IMR-90 (cell line): ENCODE measurements around the gene PRKCSH. TPM values are rescaled to one million over a fixed set of nuclear protein-coding genes. Genes with fewer than 3 reads are reported as not detected.

Source experiments
- ATAC-seq: fragments of 200-7000 bp; cut with Tn5 transposase; 2 replicates; pipeline ENCODE4 v1.9.1; 2020; ENCODE audit warnings: low read depth, mild to moderate bottlenecking, moderate library complexity
- BruUV-seq: library from RNA; stranded (reverse); fragments of 400-500 nt; replicated peaks from 2 replicates; lab custom pipeline; 2021; lab: Mats Ljungman, UMichigan
- CTCF ChIA-PET: fragments of 300-600 bp; formaldehyde crosslinking; extraction: SDS; loops from one replicate; lab custom pipeline; 2021; ENCODE audit warnings: antibody characterized with exemption; lab: Yijun Ruan, JAX
- POLR2A ChIA-PET: fragments of 300-600 bp; sonication (Branson Sonifier 250); formaldehyde crosslinking; loops from one replicate; lab custom pipeline; 2022; ENCODE audit warnings: antibody characterized with exemption; ENCODE audit not compliant: unreplicated experiment; lab: Charles Lee
- DNase-seq: peaks from one replicate; pipeline ENCODE4 v3.0.0; 2013
- H2AFZ ChIP-seq: replicated peaks from 2 replicates; pipeline ENCODE3; 2013; ENCODE audit warnings: low read length, mild to moderate bottlenecking; ENCODE audit not compliant: poor library complexity
- H2AK5ac ChIP-seq: 2 replicates; pipeline ENCODE4 v1.6.1; 2013; ENCODE audit warnings: low read depth, low read length, inconsistent platforms
- H2AK9ac ChIP-seq: replicated peaks from 2 replicates; pipeline ENCODE3; 2013; ENCODE audit warnings: mild to moderate bottlenecking, low read depth, low read length, moderate library complexity; ENCODE audit not compliant: poor library complexity
- H2BK120ac ChIP-seq: 2 replicates; pipeline ENCODE4 v1.6.1; 2013; ENCODE audit warnings: low read depth, low read length, inconsistent platforms
- H2BK15ac ChIP-seq: 3 replicates; pipeline ENCODE4 v1.6.1; 2013; ENCODE audit warnings: low read depth, low read length, inconsistent platforms
- H2BK20ac ChIP-seq: 2 replicates; pipeline ENCODE4 v1.6.1; 2013; ENCODE audit warnings: low read depth, mild to moderate bottlenecking, inconsistent platforms, low read length, moderate library complexity
- H2BK5ac ChIP-seq: 2 replicates; pipeline ENCODE4 v1.6.1; 2013; ENCODE audit warnings: mild to moderate bottlenecking, low read depth, low read length, inconsistent platforms; ENCODE audit not compliant: poor library complexity, severe bottlenecking
- H3K14ac ChIP-seq: replicated peaks from 2 replicates; pipeline ENCODE4 v1.6.1; 2013; ENCODE audit warnings: low read depth, low read length, inconsistent platforms
- H3K18ac ChIP-seq: 2 replicates; pipeline ENCODE4 v1.6.1; 2013; ENCODE audit warnings: low read depth, low read length, control low read depth
- H3K23ac ChIP-seq: 2 replicates; pipeline ENCODE4 v1.6.1; 2013; ENCODE audit warnings: low read depth, low read length, inconsistent platforms
- H3K27ac ChIP-seq: 2 replicates; pipeline ENCODE4 v1.5.1; 2013; ENCODE audit warnings: mild to moderate bottlenecking, control low read depth, low read length; ENCODE audit not compliant: insufficient read depth
- H3K27me3 ChIP-seq: 2 replicates; pipeline ENCODE4 v1.6.1; 2013; ENCODE audit warnings: low read length; ENCODE audit not compliant: control insufficient read depth, insufficient read depth
- H3K36me3 ChIP-seq: 2 replicates; pipeline ENCODE4 v1.6.1; 2013; ENCODE audit warnings: low read length, mixed read lengths; ENCODE audit not compliant: control insufficient read depth, insufficient read depth
- H3K4ac ChIP-seq: 2 replicates; pipeline ENCODE4 v1.6.1; 2013; ENCODE audit warnings: low read depth, low read length, inconsistent platforms
- H3K4me1 ChIP-seq: 2 replicates; pipeline ENCODE4 v1.6.1; 2013; ENCODE audit warnings: low read length, mixed read lengths; ENCODE audit not compliant: control insufficient read depth, insufficient read depth
- H3K4me2 ChIP-seq: 2 replicates; pipeline ENCODE4 v1.6.1; 2013; ENCODE audit warnings: low read depth, mild to moderate bottlenecking, control low read depth, low read length, moderate library complexity
- H3K4me3 ChIP-seq: 2 replicates; pipeline ENCODE4 v1.5.1; 2013; ENCODE audit warnings: low read depth, mild to moderate bottlenecking, control low read depth, low read length, moderate library complexity; ENCODE audit not compliant: insufficient read depth
- H3K56ac ChIP-seq: 2 replicates; pipeline ENCODE4 v1.6.1; 2013; ENCODE audit warnings: low read length, inconsistent platforms; ENCODE audit not compliant: insufficient read depth; ENCODE audit errors: extremely low read depth
- H3K79me1 ChIP-seq, 2 experiments: 2 replicates each; pipeline ENCODE4 v1.6.1; 2013; ENCODE audit warnings: low read length in 2 of 2, inconsistent platforms in 1 of 2, low read depth in 1 of 2
- H3K9ac ChIP-seq: 2 replicates; pipeline ENCODE4 v1.6.1; 2013; ENCODE audit warnings: low read depth, low read length, control low read depth
- H3K9me1 ChIP-seq: 2 replicates; pipeline ENCODE4 v1.6.1; 2013; ENCODE audit warnings: low read length, inconsistent platforms; ENCODE audit not compliant: insufficient read depth
- H3K9me3 ChIP-seq: 2 replicates; pipeline ENCODE4 v1.6.1; 2013; ENCODE audit warnings: low read length; ENCODE audit not compliant: control insufficient read depth, insufficient read depth
- H4K20me1 ChIP-seq: 2 replicates; pipeline ENCODE4 v1.6.1; 2013; ENCODE audit warnings: low read length, inconsistent platforms; ENCODE audit not compliant: insufficient read depth
- H4K5ac ChIP-seq: 2 replicates; pipeline ENCODE4 v1.6.1; 2013; ENCODE audit warnings: mild to moderate bottlenecking, low read depth, low read length, control low read depth
- H4K8ac ChIP-seq, 2 experiments: 2 replicates each; pipeline ENCODE4 v1.6.1; 2013; ENCODE audit warnings: low read depth in 2 of 2, low read length in 2 of 2, control low read depth in 1 of 2, inconsistent platforms in 1 of 2
- H4K91ac ChIP-seq: 2 replicates; pipeline ENCODE4 v1.6.1; 2013; ENCODE audit warnings: low read depth, low read length, inconsistent platforms; ENCODE audit not compliant: insufficient read depth
- BHLHE40 ChIP-seq: fragments of 150-350 bp; IDR thresholded peaks from 2 replicates; pipeline ENCODE4 v1.6.1; 2016; ENCODE audit warnings: mild to moderate bottlenecking, low read depth, low read length
- CEBPB ChIP-seq: IDR thresholded peaks from 2 replicates; pipeline ENCODE4 v1.6.1; 2012; ENCODE audit warnings: low read depth, low read length, improper control_type of control experiment
- ELK1 ChIP-seq: fragments of 150-350 bp; IDR thresholded peaks from 2 replicates; pipeline ENCODE4 v1.6.1; 2016; ENCODE audit warnings: low read depth, mild to moderate bottlenecking, low read length, moderate library complexity, borderline replicate concordance
- MAZ ChIP-seq: IDR thresholded peaks from 2 replicates; pipeline ENCODE4 v1.6.1; 2012; ENCODE audit warnings: low read depth, mild to moderate bottlenecking, low read length, improper control_type of control experiment, moderate library complexity, borderline replicate concordance
- MXI1 ChIP-seq: IDR thresholded peaks from 2 replicates; pipeline ENCODE4 v1.6.1; 2012; ENCODE audit warnings: low read depth, mild to moderate bottlenecking, low read length, moderate library complexity, borderline replicate concordance
- NFE2L2 ChIP-seq: fragments of 150-350 bp; IDR thresholded peaks from 2 replicates; pipeline ENCODE4 v1.6.1; 2016; ENCODE audit warnings: low read depth, mild to moderate bottlenecking, low read length
- POLR2A ChIP-seq: IDR thresholded peaks from 2 replicates; pipeline ENCODE4 v1.6.1; 2012; ENCODE audit warnings: mild to moderate bottlenecking, low read depth, low read length
- RAD21 ChIP-seq: IDR thresholded peaks from 2 replicates; pipeline ENCODE4 v1.6.1; 2012; ENCODE audit warnings: low read length, improper control_type of control experiment
- RCOR1 ChIP-seq: IDR thresholded peaks from 2 replicates; pipeline ENCODE4 v1.6.1; 2012; ENCODE audit warnings: mild to moderate bottlenecking, low read length, improper control_type of control experiment; ENCODE audit not compliant: insufficient replicate concordance
- RFX5 ChIP-seq: IDR thresholded peaks from 2 replicates; pipeline ENCODE4 v1.8.0; 2012; ENCODE audit warnings: low read depth, mild to moderate bottlenecking, low read length, moderate library complexity
- SMC3 ChIP-seq: fragments of 150-350 bp; IDR thresholded peaks from 2 replicates; pipeline ENCODE4 v1.6.1; 2016; ENCODE audit warnings: low read depth, mild to moderate bottlenecking, antibody characterized with exemption, low read length, moderate library complexity
- WGBS, 2 experiments: methylation state at CpG; one replicate each; pipeline versions ENCODE4 v1.1.5 to v1.1.7; 2013; ENCODE audit warnings: missing lambda C conversion rate in 2 of 2; ENCODE audit not compliant: insufficient read length in 1 of 2; ENCODE audit errors: extremely low coverage in 2 of 2; 5-methylcytosine and 5-hydroxymethylcytosine counted together
- dilution Hi-C: fragments of 300-500 bp; cut with HindIII; formaldehyde crosslinking; loops from one replicate; pipeline ENCODE4 v1.14.3; 2018; ENCODE audit warnings: low sequenced_read_pairs; ENCODE audit not compliant: unreplicated experiment
- in situ Hi-C: fragments of 300-500 bp; cut with MboI; formaldehyde crosslinking; loops from 3 replicates; pipeline ENCODE4 v1.14.3; 2019; ENCODE audit warnings: low sequenced_read_pairs, inconsistent platforms, mixed read lengths
- intact Hi-C: fragments of 100-400 bp; cut with micrococcal nuclease; formaldehyde crosslinking; loops from 2 replicates; pipeline ENCODE4 v1.10.0; 2022
- polyA plus RNA-seq, 3 experiments: library from polyadenylated mRNA; depleted of rRNA; stranded (reverse); fragments of >200 nt; gene quantifications; 2 replicates each; pipeline ENCODE4 v1.2.3, GENCODE V29; 2012; ENCODE audit warnings: low replicate concordance in 1 of 3
- total RNA-seq: library from RNA; depleted of rRNA; stranded (reverse); fragments of >200 nt; gene quantifications from 2 replicates; pipeline ENCODE4 v1.2.3, GENCODE V29; 2012
- TF ChIP-seq, protein P1 (sequence below): fragments of 150-350 bp; IDR thresholded peaks from 2 replicates; pipeline ENCODE4 v1.6.1; 2017; ENCODE audit warnings: mild to moderate bottlenecking, antibody characterized with exemption, low read length, low read depth
- TF ChIP-seq, protein P2 (sequence below): conservative IDR thresholded peaks from 2 replicates; pipeline ENCODE4 v1.5.1; 2012; ENCODE audit warnings: mild to moderate bottlenecking, low read depth, low read length, improper control_type of control experiment

PRKCSH gene
- total and polyA plus RNA-seq, 2 of the 4 experiments (the other 2 are of a cell fraction): 36.0 to 252 TPM

DNA sequence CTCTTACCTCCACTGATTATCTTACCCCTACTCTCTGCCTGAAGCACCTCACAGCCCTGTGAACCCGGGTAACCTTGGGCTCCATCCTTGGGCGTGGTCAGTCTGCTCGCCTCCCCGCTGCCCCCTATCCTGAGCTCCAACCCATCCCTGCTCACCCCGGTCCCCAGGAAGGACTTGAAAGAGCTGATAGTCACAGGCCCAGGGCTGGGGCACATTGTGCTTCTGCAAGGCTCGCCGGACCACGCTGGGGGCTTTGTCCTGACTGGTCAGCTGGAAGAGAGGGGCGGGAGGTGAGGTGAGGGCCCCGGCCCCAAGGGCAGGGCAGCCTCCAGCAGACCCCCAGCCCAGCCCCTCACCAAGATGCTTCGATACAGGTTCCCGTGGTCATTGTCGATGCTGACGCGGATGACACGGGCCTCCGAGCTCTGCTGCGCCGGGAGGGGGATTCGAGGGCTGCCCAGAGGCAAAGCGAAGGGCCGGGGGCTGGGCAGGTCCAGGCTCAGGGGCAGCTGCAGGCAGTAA lies 38.3 kb upstream of the PRKCSH start:
- no peak overlapping the region for H2BK15ac ChIP-seq
- ATAC-seq: no peak
- no peaks in the 10 kb centered on the region for H3K79me1 ChIP-seq
- no peaks in the 10 kb centered on the region for H3K9me3 ChIP-seq
- ChIA-PET POLR2A (interaction anchor here (0.6 kb wide), 1 partner anchor 49 kb away, joined by 5 read pairs; no protein-coding TSS in a partner anchor), CTCF (interaction anchor here (0.7 to 1.1 kb wide), 2 partner anchors 14 to 24 kb away, joined by 3 read pairs; no protein-coding TSS in a partner anchor)
- intact Hi-C loops: no loop called here
- no peak overlapping the region for H2BK5ac ChIP-seq
- TF ChIP-seq RCOR1 (no peak), BHLHE40 (no peak), MXI1 (no peak), POLR2A (no peak), MAZ (no peak), RFX5 (no peak), ELK1 (no peak), RAD21 (no peak), CEBPB (no peak), NFE2L2 (no peak), SMC3 (no peak)
- TF ChIP-seq, protein P1, sequence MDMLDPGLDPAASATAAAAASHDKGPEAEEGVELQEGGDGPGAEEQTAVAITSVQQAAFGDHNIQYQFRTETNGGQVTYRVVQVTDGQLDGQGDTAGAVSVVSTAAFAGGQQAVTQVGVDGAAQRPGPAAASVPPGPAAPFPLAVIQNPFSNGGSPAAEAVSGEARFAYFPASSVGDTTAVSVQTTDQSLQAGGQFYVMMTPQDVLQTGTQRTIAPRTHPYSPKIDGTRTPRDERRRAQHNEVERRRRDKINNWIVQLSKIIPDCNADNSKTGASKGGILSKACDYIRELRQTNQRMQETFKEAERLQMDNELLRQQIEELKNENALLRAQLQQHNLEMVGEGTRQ: no peak
- TF ChIP-seq, protein P2, sequence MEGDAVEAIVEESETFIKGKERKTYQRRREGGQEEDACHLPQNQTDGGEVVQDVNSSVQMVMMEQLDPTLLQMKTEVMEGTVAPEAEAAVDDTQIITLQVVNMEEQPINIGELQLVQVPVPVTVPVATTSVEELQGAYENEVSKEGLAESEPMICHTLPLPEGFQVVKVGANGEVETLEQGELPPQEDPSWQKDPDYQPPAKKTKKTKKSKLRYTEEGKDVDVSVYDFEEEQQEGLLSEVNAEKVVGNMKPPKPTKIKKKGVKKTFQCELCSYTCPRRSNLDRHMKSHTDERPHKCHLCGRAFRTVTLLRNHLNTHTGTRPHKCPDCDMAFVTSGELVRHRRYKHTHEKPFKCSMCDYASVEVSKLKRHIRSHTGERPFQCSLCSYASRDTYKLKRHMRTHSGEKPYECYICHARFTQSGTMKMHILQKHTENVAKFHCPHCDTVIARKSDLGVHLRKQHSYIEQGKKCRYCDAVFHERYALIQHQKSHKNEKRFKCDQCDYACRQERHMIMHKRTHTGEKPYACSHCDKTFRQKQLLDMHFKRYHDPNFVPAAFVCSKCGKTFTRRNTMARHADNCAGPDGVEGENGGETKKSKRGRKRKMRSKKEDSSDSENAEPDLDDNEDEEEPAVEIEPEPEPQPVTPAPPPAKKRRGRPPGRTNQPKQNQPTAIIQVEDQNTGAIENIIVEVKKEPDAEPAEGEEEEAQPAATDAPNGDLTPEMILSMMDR: no peak
- H3K23ac ChIP-seq: no peak overlapping the region
- H3K4ac ChIP-seq: no peak overlapping the region
- DNase-seq: no peak
- H4K20me1 ChIP-seq: no peaks in the 10 kb centered on the region
- H3K9me1 ChIP-seq: peaks cover 3% of the 10 kb centered on the region; the same call in 1 of the 2 replicates
- H4K5ac ChIP-seq: no peak overlapping the region
- H2BK120ac ChIP-seq: no peak overlapping the region
- no peak overlapping the region for H4K91ac ChIP-seq
- WGBS, 2 experiments: 90% methylated on average over 10 of the region's 22 CpGs; no CpG with 5 or more reads in 1 of the 2 experiments
- no TSS peak for BruUV-seq
- no peak overlapping the region for H3K4me3 ChIP-seq
- no peak overlapping the region for H3K4me2 ChIP-seq
- no peak overlapping the region for H4K8ac ChIP-seq
- H3K27me3 ChIP-seq: no peaks in the 10 kb centered on the region
- no peak overlapping the region for H3K18ac ChIP-seq
- no peaks in the 10 kb centered on the region for H3K4me1 ChIP-seq
- in situ Hi-C loops: no loop called here
- H3K36me3 ChIP-seq: no peaks in the 10 kb centered on the region
- H3K27ac ChIP-seq: no peak overlapping the region
- no peak overlapping the region for H3K14ac ChIP-seq
- H3K56ac ChIP-seq: no peak overlapping the region
- dilution Hi-C loops: no loop called here
- no peak overlapping the region for H2AK9ac ChIP-seq
- no peak overlapping the region for H2AK5ac ChIP-seq
- H3K9ac ChIP-seq: no peak overlapping the region
- no peak overlapping the region for H2AFZ ChIP-seq
- H2BK20ac ChIP-seq: no peak overlapping the region
